OCI-LY3 (cell line): ENCODE data around the gene BRAT1.

ENCODE experiments used
- H2AFZ ChIP-seq: fragments of 200-600, 300-600 bp; shearing (Covaris generic); 2 replicates; pipeline ENCODE4 v1.6.0; 2014; ENCODE audit warnings: antibody characterized with exemption, low read depth, low read length
- H3K27ac ChIP-seq: fragments of 200-600, 300-600 bp; sonication (generic); 2 replicates; pipeline ENCODE4 v1.5.1; 2014; ENCODE audit warnings: mild to moderate bottlenecking, low read length, moderate library complexity, mixed read lengths
- H3K27me3 ChIP-seq: fragments of 200-600, 300-600 bp; sonication (generic); 2 replicates; pipeline ENCODE4 v1.6.1; 2014; ENCODE audit warnings: low read depth, low read length, mixed read lengths
- H3K36me3 ChIP-seq: fragments of 200-600, 300-600 bp; sonication (generic); replicated peaks from 2 replicates; pipeline ENCODE3; 2014; ENCODE audit warnings: low read depth, low read length, mixed read lengths
- H3K4me1 ChIP-seq: fragments of 300-600, 200-600 bp; sonication (generic); 2 replicates; pipeline ENCODE4 v1.6.1; 2014; ENCODE audit warnings: low read length, mixed read lengths
- H3K4me2 ChIP-seq: fragments of 200-600, 300-600 bp; sonication (generic); 2 replicates; pipeline ENCODE4 v1.6.1; 2014; ENCODE audit warnings: low read length, mixed read lengths
- H3K4me3 ChIP-seq: fragments of 300-600, 200-600 bp; sonication (generic); 2 replicates; pipeline ENCODE4 v1.5.1; 2014; ENCODE audit warnings: antibody characterized with exemption, mild to moderate bottlenecking, low read length, moderate library complexity
- H3K79me2 ChIP-seq: fragments of 300-600, 200-600 bp; shearing (Covaris generic); 2 replicates; pipeline ENCODE4 v1.6.1; 2014; ENCODE audit warnings: mild to moderate bottlenecking, low read length, mixed read lengths
- H3K9ac ChIP-seq: fragments of 300-600, 200-600 bp; shearing (Covaris generic); 2 replicates; pipeline ENCODE4 v1.6.0; 2014; ENCODE audit warnings: mild to moderate bottlenecking, low read length, moderate library complexity
- H3K9me3 ChIP-seq: fragments of 200-600, 300-600 bp; shearing (Covaris generic); 2 replicates; pipeline ENCODE4 v1.6.1; 2014; ENCODE audit warnings: low read length, mixed read lengths; ENCODE audit not compliant: insufficient read depth
- H4K20me1 ChIP-seq: fragments of 200-600, 300-600 bp; sonication (generic); 2 replicates; pipeline ENCODE4 v1.6.1; 2016; ENCODE audit warnings: low read length, mixed read lengths; ENCODE audit not compliant: insufficient read depth
- EZH2phosphoT487 ChIP-seq: fragments of 200-600 bp; shearing (Covaris generic); IDR thresholded peaks from 2 replicates; pipeline ENCODE4 v1.6.1; 2018; ENCODE audit warnings: antibody characterized with exemption, mixed run types, low read depth
- TF ChIP-seq, protein P1 (sequence below): fragments of 200-600, 300-600 bp; sonication (generic); IDR thresholded peaks from 2 replicates; pipeline ENCODE4 v1.5.1; 2014; ENCODE audit warnings: antibody characterized with exemption, low read length, low read depth

Gene BRAT1

DNA sequence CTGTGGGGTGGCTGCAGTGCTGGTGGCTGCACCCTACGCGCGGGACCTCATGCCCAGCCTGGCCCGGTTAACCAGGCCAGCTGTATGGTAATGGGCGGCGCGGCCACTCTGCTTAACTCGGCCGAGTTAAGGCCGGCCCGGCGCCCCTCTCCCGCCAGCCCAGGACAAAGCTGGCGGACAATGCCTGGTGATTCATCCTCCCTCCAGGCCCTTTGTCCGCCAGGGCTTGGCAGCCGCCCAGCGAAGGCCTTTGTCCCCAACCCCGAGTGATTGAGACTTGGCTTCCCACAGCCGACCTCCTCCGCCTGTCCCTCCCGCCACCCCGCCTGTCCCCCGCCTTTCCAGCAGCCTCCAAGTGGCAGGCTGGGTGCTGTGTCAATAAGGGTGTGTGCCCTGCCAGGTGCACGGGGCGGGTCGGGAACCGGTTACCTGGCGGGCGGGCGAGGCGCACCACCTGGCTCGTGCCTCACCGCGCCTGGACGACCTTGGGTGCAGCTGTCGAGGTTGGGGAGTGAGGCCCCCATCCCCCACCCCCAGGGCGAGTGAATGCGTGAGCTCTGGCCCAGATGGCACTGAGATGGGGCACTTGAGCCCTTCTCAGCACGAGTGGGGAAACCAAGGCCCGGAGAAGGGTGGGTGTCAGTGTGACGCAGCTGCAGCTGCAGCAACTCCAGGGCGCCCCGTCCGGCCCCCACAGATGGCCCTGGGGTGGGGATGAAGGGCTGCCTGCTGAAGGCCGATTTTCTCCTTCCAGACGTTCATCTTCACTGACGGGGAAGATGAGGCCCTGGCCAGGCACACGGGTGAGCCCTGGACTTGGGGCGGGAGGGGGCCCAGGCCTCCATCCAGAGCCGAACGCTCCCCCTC is 31.1 kb downstream of the BRAT1 start:
- Histone ChIP-seq H3K4me1 (peaks cover 70% of the 10 kb centered on the region), H3K9me3 (no peaks in the 10 kb centered on the region), H3K9ac (no peak overlapping the region), H3K4me2 (peak overlapping the region; percentile 97; the same call in 1 of the 2 replicates), H3K36me3 (peaks cover 38% of the 10 kb centered on the region), H3K27me3 (no peaks in the 10 kb centered on the region), H3K4me3 (no peak overlapping the region), H2AFZ (no peak overlapping the region), H3K27ac (no peak overlapping the region), H4K20me1 (peaks cover 62% of the 10 kb centered on the region), H3K79me2 (peaks cover 58% of the 10 kb centered on the region)
- TF ChIP-seq EZH2phosphoT487 = no peak
- TF ChIP-seq, protein P1, sequence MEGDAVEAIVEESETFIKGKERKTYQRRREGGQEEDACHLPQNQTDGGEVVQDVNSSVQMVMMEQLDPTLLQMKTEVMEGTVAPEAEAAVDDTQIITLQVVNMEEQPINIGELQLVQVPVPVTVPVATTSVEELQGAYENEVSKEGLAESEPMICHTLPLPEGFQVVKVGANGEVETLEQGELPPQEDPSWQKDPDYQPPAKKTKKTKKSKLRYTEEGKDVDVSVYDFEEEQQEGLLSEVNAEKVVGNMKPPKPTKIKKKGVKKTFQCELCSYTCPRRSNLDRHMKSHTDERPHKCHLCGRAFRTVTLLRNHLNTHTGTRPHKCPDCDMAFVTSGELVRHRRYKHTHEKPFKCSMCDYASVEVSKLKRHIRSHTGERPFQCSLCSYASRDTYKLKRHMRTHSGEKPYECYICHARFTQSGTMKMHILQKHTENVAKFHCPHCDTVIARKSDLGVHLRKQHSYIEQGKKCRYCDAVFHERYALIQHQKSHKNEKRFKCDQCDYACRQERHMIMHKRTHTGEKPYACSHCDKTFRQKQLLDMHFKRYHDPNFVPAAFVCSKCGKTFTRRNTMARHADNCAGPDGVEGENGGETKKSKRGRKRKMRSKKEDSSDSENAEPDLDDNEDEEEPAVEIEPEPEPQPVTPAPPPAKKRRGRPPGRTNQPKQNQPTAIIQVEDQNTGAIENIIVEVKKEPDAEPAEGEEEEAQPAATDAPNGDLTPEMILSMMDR = no peak

DNA sequence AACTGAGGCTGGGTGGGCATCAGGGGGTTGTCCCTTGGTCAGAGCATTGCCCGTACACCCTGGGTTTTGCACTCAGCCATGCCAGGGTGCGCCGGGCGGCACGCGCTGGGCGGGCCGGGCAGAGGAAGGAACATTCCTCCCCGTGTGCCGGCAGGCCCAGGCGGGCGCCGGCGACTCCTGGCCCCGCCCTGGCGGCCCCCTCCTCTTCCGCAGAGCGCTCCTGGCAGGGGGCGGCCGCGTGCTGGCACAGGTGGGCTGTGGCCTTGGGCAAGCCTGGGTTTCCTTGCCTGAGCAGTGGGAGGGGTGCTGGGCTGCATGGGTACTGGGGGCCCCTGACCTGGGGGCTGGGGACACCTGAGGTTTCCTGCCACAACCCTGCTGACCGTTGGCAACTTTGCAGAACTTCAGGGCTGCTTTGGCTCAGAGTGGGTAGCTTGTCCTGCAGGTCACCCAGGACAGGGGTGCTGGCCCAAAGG is 31.8 kb downstream of the BRAT1 start:
- H3K27me3 ChIP-seq = no peaks in the 10 kb centered on the region
- peaks cover 70% of the 10 kb centered on the region for H3K4me1 ChIP-seq
- no peak overlapping the region for H3K9ac ChIP-seq
- H3K27ac ChIP-seq = no peak overlapping the region
- H3K4me2 ChIP-seq = peak overlapping the region; percentile 97
- H2AFZ ChIP-seq = no peak overlapping the region
- H3K36me3 ChIP-seq = peaks cover 38% of the 10 kb centered on the region
- no peak for TF ChIP-seq EZH2phosphoT487
- TF ChIP-seq, protein P1 = no peak
- peak overlapping the region; percentile 100; the same call in 1 of the 2 replicates for H3K4me3 ChIP-seq
- peaks cover 62% of the 10 kb centered on the region for H4K20me1 ChIP-seq
- no peaks in the 10 kb centered on the region for H3K9me3 ChIP-seq
- H3K79me2 ChIP-seq = peaks cover 58% of the 10 kb centered on the region

DNA sequence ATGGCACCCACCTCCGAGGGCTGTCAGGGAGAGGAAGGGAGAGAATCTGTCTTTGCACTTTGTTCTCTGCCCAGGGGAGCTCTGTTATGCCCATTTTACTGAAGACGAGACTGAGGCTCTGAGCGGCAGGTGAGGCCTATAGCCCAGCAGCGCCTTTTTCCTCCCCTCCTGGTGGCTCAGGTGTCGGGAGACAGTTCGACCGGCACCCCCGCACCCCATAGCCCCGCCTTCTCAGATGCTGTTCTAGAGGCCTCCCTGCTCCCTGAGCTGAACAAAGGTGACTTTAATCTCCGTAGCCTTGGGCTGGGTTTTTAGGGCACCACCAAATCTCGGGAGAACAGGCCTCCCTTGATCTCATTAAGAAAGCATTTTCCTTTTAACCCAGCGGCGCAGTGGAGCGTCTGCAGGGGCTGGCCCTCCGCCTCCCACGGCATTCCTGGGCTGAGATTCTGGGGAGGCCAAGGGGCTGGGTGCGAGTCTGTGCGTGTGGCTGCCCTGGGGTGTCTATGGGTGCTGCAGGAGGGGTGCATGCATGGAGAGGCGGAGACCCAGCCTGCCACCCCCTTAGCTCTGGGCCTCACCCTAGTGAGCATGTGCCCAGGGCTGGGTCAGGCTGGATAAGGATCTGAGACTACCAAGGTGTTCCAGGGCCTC is 32.4 kb downstream of the BRAT1 start:
- Histone ChIP-seq H2AFZ (no peak overlapping the region), H3K27ac (peak overlapping the region; percentile 88), H3K9ac (peak overlapping the region; percentile 78), H3K4me3 (peak overlapping the region; percentile 100), H3K9me3 (no peaks in the 10 kb centered on the region), H3K4me2 (peak overlapping the region; percentile 97), H3K79me2 (peaks cover 58% of the 10 kb centered on the region), H3K27me3 (no peaks in the 10 kb centered on the region), H3K36me3 (peaks cover 38% of the 10 kb centered on the region), H3K4me1 (peaks cover 70% of the 10 kb centered on the region), H4K20me1 (peaks cover 59% of the 10 kb centered on the region)
- TF ChIP-seq, protein P1 = no peak
- no peak for TF ChIP-seq EZH2phosphoT487

DNA sequence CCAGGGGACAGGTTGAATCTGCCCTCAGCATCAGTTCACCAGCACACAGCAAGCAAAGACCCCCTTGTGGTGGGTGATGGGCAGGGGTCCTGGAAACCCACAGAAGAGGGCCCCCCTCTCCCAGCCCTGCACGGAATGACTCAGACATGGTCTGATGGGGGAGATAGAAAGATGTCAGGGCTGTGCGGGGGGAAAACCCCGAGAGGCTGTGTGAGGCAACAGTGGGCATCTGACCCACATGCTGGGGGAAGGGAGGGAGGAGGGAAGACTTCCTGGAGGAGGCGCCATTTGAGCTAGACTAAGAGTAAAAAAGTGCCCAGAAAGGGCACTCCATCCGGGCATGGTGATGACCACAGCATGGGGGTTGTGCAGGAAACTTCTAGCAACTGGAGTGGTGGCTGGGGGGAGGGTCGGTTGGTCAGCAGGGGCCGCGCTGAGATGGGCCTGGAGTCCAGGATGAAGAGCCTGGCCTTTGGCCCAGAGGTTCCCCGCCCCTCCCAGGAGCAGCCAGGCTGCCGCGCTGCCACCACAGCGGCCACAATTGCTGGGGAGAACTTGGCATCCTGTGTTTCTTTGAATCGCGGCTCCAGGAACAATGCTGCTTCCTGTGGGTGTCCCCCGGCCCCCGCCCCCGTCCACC is 33.3 kb downstream of the BRAT1 start:
- peak overlapping the region; percentile 97 for H3K4me2 ChIP-seq
- peak overlapping the region; percentile 88 for H3K27ac ChIP-seq
- H2AFZ ChIP-seq = no peak overlapping the region
- H3K36me3 ChIP-seq = peaks cover 32% of the 10 kb centered on the region
- no peak for TF ChIP-seq EZH2phosphoT487
- TF ChIP-seq, protein P1 = no peak
- no peaks in the 10 kb centered on the region for H3K27me3 ChIP-seq
- peaks cover 67% of the 10 kb centered on the region for H3K4me1 ChIP-seq
- peaks cover 58% of the 10 kb centered on the region for H3K79me2 ChIP-seq
- peak overlapping the region; percentile 100 for H3K4me3 ChIP-seq
- H3K9me3 ChIP-seq = no peaks in the 10 kb centered on the region
- H4K20me1 ChIP-seq = peaks cover 52% of the 10 kb centered on the region
- peak overlapping the region; percentile 78 for H3K9ac ChIP-seq
